Parathyroid adenoma (tissue), 2 donors: ENCODE measurements around the gene SKI.

Experiments
- H2AFZ ChIP-seq: fragments of 300-600 bp; sonication (generic); one replicate; pipeline ENCODE4 v1.7.0; 2017; ENCODE audit warnings: antibody characterized with exemption, mild to moderate bottlenecking
- H3K27ac ChIP-seq: fragments of 300-600 bp; sonication (generic); one replicate; pipeline ENCODE4 v1.7.0; 2017
- H3K27me3 ChIP-seq: fragments of 300-600 bp; sonication (generic); one replicate; pipeline ENCODE4 v1.7.0; 2017; ENCODE audit warnings: low read length; ENCODE audit not compliant: control insufficient read depth, insufficient read depth
- H3K36me3 ChIP-seq: fragments of 300-600 bp; sonication (generic); one replicate; pipeline ENCODE4 v1.7.0; 2017; ENCODE audit warnings: low read length; ENCODE audit not compliant: control insufficient read depth, insufficient read depth
- H3K4me1 ChIP-seq: fragments of 300-600 bp; sonication (generic); one replicate; pipeline ENCODE4 v1.7.0; 2017; ENCODE audit warnings: control low read depth
- H3K4me2 ChIP-seq: fragments of 300-600 bp; sonication (generic); one replicate; pipeline ENCODE4 v1.7.0; 2017; ENCODE audit warnings: low read length
- H3K4me3 ChIP-seq: fragments of 300-600 bp; sonication (generic); one replicate; pipeline ENCODE4 v1.7.0; 2017; ENCODE audit warnings: low read depth, low read length
- H3K79me2 ChIP-seq: fragments of 300-600 bp; sonication (generic); one replicate; pipeline ENCODE4 v1.7.0; 2017; ENCODE audit warnings: control low read depth
- H3K9ac ChIP-seq: fragments of 300-600 bp; sonication (generic); one replicate; pipeline ENCODE4 v1.7.0; 2017; ENCODE audit warnings: mild to moderate bottlenecking
- H3K9me3 ChIP-seq: fragments of 300-600 bp; sonication (generic); one replicate; pipeline ENCODE4 v1.7.0; 2017; ENCODE audit warnings: low read length; ENCODE audit not compliant: control insufficient read depth
- CTCF ChIP-seq: fragments of 300-600 bp; sonication (generic); IDR thresholded peaks from one replicate; pipeline ENCODE4 v1.7.0; 2017; ENCODE audit warnings: antibody characterized with exemption, mild to moderate bottlenecking
- donor health status: primary hyperparathyroidism.

Gene SKI

GRCh38 chr1:2335721-2336455, 107.8 kb downstream of the SKI start:
- Histone ChIP-seq H3K27ac (no peak overlapping the region), H3K79me2 (no peaks in the 10 kb centered on the region)
- no peak for TF ChIP-seq CTCF

DNA sequence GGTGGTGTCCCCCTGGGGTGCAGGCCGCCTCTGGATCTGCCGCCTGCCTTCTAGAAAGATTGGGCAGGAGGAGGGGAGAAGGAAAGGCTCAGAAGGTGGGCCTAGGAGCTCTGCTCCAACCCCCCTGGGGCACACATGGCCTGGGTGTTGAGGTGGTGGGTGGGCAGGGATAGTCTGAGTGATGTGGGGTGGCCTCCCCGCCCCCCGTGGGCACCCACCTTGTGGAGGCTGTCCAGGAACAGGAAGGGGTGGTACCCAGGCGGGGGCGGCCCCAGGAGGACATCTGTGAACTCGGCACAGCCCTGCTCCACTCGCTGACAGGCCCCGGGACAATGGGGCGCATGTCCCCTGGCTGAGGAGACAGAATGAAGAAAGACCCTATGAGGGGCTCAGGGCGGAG, 108.4 kb downstream of the SKI start:
- no peak overlapping the region for H3K9ac ChIP-seq
- H3K27me3 ChIP-seq: no peaks in the 10 kb centered on the region
- H3K36me3 ChIP-seq: no peaks in the 10 kb centered on the region
- no peaks in the 10 kb centered on the region for H3K79me2 ChIP-seq
- H3K4me1 ChIP-seq: no peaks in the 10 kb centered on the region
- H3K27ac ChIP-seq: no peak overlapping the region
- H3K4me2 ChIP-seq: no peak overlapping the region
- TF ChIP-seq CTCF: no peak
- H3K9me3 ChIP-seq: no peaks in the 10 kb centered on the region
- no peak overlapping the region for H3K4me3 ChIP-seq
- no peak overlapping the region for H2AFZ ChIP-seq

More at GRCh38 chr1:2335721-2336455, 107.8 kb downstream of the SKI start:
- Histone ChIP-seq H3K4me1 (no peaks in the 10 kb centered on the region), H3K4me3 (no peak overlapping the region), H3K27me3 (no peaks in the 10 kb centered on the region), H3K9ac (no peak overlapping the region), H3K36me3 (no peaks in the 10 kb centered on the region), H3K9me3 (no peaks in the 10 kb centered on the region), H3K4me2 (no peak overlapping the region), H2AFZ (no peak overlapping the region)

- Histone ChIP-seq H3K9me3 (no peaks in the 10 kb centered on the region), H3K27me3 (no peaks in the 10 kb centered on the region), H3K27ac (no peak overlapping the region), H3K4me3 (no peak overlapping the region), H3K9ac (no peak overlapping the region), H3K4me1 (no peaks in the 10 kb centered on the region), H2AFZ (no peak overlapping the region), H3K36me3 (no peaks in the 10 kb centered on the region), H3K4me2 (no peak overlapping the region), H3K79me2 (no peaks in the 10 kb centered on the region)
- TF ChIP-seq CTCF: no peak
Measured at GRCh38 chr1:2337081-2337480, 109.0 kb downstream of the SKI start.

DNA sequence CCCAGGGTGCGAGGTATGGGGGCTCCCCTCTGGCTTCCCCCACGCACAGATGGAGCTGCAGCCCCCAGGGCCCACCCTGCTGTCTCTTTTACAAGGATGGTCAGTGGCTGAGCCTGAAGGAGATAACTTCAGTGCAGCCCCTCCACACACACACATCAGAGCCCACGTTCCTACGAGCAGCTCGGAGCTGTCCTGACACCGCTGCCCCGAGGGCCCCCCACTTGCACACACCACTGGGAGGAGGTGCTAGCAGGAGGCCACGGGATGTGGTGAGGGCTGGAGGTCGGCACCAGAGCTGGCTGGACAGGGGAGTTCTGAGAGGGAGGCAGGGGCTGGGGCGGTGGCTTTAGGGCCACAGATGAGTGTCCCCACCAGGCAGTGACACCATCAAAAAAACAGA, 109.4 kb downstream of the SKI start:
- Histone ChIP-seq H3K27ac (no peak overlapping the region), H2AFZ (no peak overlapping the region), H3K4me3 (no peak overlapping the region), H3K4me2 (no peak overlapping the region), H3K4me1 (no peaks in the 10 kb centered on the region), H3K79me2 (no peaks in the 10 kb centered on the region), H3K27me3 (no peaks in the 10 kb centered on the region), H3K9ac (no peak overlapping the region), H3K9me3 (no peaks in the 10 kb centered on the region), H3K36me3 (no peaks in the 10 kb centered on the region)
- TF ChIP-seq CTCF: no peak
